GM21619 (cell line): ENCODE data around the gene RELN.

Experiments
- ATAC-seq: cut with Tn5 transposase; IDR thresholded peaks from one replicate; pipeline ENCODE4 v1.9.1; 2021; ENCODE audit not compliant: unreplicated experiment

RELN gene

GRCh38 chr7:103592844-103593243, 396.6 kb downstream of the RELN start:
- no peak for ATAC-seq

GRCh38 chr7:103592187-103592586, 397.3 kb downstream of the RELN start:
- ATAC-seq: no peak

GRCh38 chr7:103580031-103580430, 409.4 kb downstream of the RELN start:
- no peak for ATAC-seq

- no peak for ATAC-seq
These were observed 412.4 kb downstream of the RELN start for GRCh38 chr7:103577059-103577458.

GRCh38 chr7:103576641-103577040, 412.8 kb downstream of the RELN start:
- no peak for ATAC-seq

GRCh38 chr7:103574576-103574975, 414.9 kb downstream of the RELN start:
- no peak for ATAC-seq

GRCh38 chr7:103573479-103574058, 415.9 kb downstream of the RELN start:
- ATAC-seq: no peak

GRCh38 chr7:103571586-103571985, 417.9 kb downstream of the RELN start:
- no peak for ATAC-seq

GRCh38 chr7:103569621-103570305, 419.7 kb downstream of the RELN start:
- no peak for ATAC-seq

GRCh38 chr7:103564416-103564815, 425.0 kb downstream of the RELN start:
- no peak for ATAC-seq

GRCh38 chr7:103560136-103560535, 429.3 kb downstream of the RELN start:
- no peak for ATAC-seq

- ATAC-seq: no peak
These were observed 438.4 kb downstream of the RELN start for GRCh38 chr7:103551016-103551415.

GRCh38 chr7:103549786-103550185, 439.7 kb downstream of the RELN start:
- ATAC-seq: no peak

- peak; percentile 59 for ATAC-seq
These were observed 441.8 kb downstream of the RELN start for GRCh38 chr7:103547451-103548284.

- no peak for ATAC-seq
These were observed 447.0 kb downstream of the RELN start for GRCh38 chr7:103542470-103542869.

GRCh38 chr7:103541947-103542346, 447.5 kb downstream of the RELN start:
- ATAC-seq: no peak

- no peak for ATAC-seq
These were observed 448.4 kb downstream of the RELN start for GRCh38 chr7:103541026-103541425.

- ATAC-seq: no peak
These were observed 449.1 kb downstream of the RELN start for GRCh38 chr7:103540338-103540737.

GRCh38 chr7:103539875-103540274, 449.6 kb downstream of the RELN start:
- ATAC-seq: no peak

GRCh38 chr7:103538964-103539709, 450.3 kb downstream of the RELN start:
- ATAC-seq: no peak

GRCh38 chr7:103533761-103534160, 455.7 kb downstream of the RELN start:
- no peak for ATAC-seq
